ENCODE data around the gene ATF7. TPM values are rescaled to one million over a fixed set of nuclear protein-coding genes. Genes with fewer than 3 reads are reported as not detected.
A peak's percentile ranks its signal among the peaks of the same experiment; 100 is the strongest.

The ATF7 gene
- total RNA-seq, 1 donor: 28.6 TPM

GRCh38 chr12:53664191-53664590 lies 38.0 kb upstream of the ATF7 start:
- H3K4me3 ChIP-seq (ENCODE audit: low read depth, low read length): no peak overlapping the region
- no peak for TF ChIP-seq CTCF (IDR thresholded peaks at IDR 0.05; ENCODE audit: insufficient read depth, low read length)
- no peak for DNase-seq (ENCODE audit: low read depth)

- peak overlapping the region; percentile 35 for H3K4me3 ChIP-seq (ENCODE audit: low read depth, low read length)
- TF ChIP-seq CTCF (IDR thresholded peaks at IDR 0.05; ENCODE audit: insufficient read depth, low read length): no peak
- DNase-seq (ENCODE audit: low read depth): peak; percentile 63
Measured at GRCh38 chr12:53660041-53660440, 33.9 kb upstream of the ATF7 start.

- H3K4me3 ChIP-seq (ENCODE audit: low read depth, low read length): peak overlapping the region; percentile 35
- DNase-seq (ENCODE audit: low read depth): peak; percentile 72
- no peak for TF ChIP-seq CTCF (IDR thresholded peaks at IDR 0.05; ENCODE audit: insufficient read depth, low read length)
Measured at GRCh38 chr12:53659571-53659981, 33.4 kb upstream of the ATF7 start.

GRCh38 chr12:53659011-53659551 lies 32.9 kb upstream of the ATF7 start:
- H3K4me3 ChIP-seq (ENCODE audit: low read depth, low read length): peak overlapping the region; percentile 1
- no peak for TF ChIP-seq CTCF (IDR thresholded peaks at IDR 0.05; ENCODE audit: insufficient read depth, low read length)
- DNase-seq (ENCODE audit: low read depth): peak; percentile 94

GRCh38 chr12:53657041-53657440 lies 30.9 kb upstream of the ATF7 start:
- no peak overlapping the region for H3K4me3 ChIP-seq (ENCODE audit: low read depth, low read length)
- TF ChIP-seq CTCF (IDR thresholded peaks at IDR 0.05; ENCODE audit: insufficient read depth, low read length): no peak
- DNase-seq (ENCODE audit: low read depth): no peak

GRCh38 chr12:53653595-53653994 lies 27.4 kb upstream of the ATF7 start:
- no peak overlapping the region for H3K4me3 ChIP-seq (ENCODE audit: low read depth, low read length)
- no peak for TF ChIP-seq CTCF (IDR thresholded peaks at IDR 0.05; ENCODE audit: insufficient read depth, low read length)
- DNase-seq (ENCODE audit: low read depth): no peak

- DNase-seq (ENCODE audit: low read depth): no peak
- H3K4me3 ChIP-seq (ENCODE audit: low read depth, low read length): no peak overlapping the region
- no peak for TF ChIP-seq CTCF (IDR thresholded peaks at IDR 0.05; ENCODE audit: insufficient read depth, low read length)
Measured at GRCh38 chr12:53652366-53652765, 26.2 kb upstream of the ATF7 start.
